ENCODE data around the gene CXCL8. TPM values are rescaled to one million over a fixed set of nuclear protein-coding genes. Genes with fewer than 3 reads are reported as not detected.
"Not testable (repeated sequence)": the region's sequence is repeated elsewhere in the genome, so short reads cannot be mapped to it uniquely, and the experiment has no call there.

Gene CXCL8
- total RNA-seq, 1 experiment from 2014 or later, result 4.5 TPM

DNA sequence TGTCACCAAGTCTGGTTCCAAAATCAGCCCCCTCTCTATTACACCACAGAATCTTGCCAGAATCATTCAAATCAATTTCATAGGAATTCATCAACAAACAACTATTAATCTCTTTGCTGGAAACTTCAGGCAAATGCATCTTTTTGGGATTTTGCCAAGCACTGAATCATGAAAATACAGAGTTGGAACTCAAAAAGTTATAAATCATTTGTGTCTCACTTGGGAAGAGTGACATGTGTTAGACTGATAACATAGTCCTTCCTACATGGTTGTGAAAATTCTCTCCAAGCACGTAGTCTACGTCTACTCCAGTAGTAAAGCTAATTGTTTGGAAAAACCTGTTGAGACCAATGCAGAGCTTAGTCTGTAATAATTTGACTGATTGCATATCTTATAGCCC, 19.0 kb downstream of the CXCL8 start:
- no peaks in the 10 kb centered on the region for H3K27me3 ChIP-seq
- DNase-seq, result no peak
- H3K36me3 ChIP-seq, result no peaks in the 10 kb centered on the region
- no peaks in the 10 kb centered on the region for H3K9me3 ChIP-seq
- H3K4me3 ChIP-seq, result no peak overlapping the region

GRCh38 chr4:73761856-73762255, 21.5 kb downstream of the CXCL8 start:
- DNase-seq, result no peak
- no peaks in the 10 kb centered on the region for H3K27me3 ChIP-seq
- H3K36me3 ChIP-seq, result no peaks in the 10 kb centered on the region
- no peaks in the 10 kb centered on the region; the same call in 1 of the 2 replicates for H3K9me3 ChIP-seq
- no peak overlapping the region for H3K4me3 ChIP-seq

DNA sequence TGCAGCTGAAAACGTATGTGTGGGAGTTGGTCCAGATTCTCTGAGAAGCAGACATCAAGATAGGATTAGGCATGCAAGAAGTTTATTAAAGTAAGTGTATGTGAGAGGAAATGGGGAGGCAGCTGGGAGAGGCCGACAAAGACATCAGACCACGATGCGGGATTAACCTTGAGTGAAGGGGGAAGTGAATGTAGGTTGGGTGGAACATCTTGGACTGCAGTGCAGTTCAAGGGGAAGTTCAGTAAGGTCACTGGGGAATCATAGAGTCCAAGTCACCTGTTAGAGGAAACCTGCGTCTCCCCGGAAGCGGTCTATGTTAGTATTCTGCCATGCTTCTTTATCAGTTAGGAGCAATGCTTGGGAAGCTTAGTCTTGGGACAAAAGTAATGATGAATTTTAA, 22.0 kb downstream of the CXCL8 start:
- no peak for DNase-seq
- no peak overlapping the region for H3K4me3 ChIP-seq

DNA sequence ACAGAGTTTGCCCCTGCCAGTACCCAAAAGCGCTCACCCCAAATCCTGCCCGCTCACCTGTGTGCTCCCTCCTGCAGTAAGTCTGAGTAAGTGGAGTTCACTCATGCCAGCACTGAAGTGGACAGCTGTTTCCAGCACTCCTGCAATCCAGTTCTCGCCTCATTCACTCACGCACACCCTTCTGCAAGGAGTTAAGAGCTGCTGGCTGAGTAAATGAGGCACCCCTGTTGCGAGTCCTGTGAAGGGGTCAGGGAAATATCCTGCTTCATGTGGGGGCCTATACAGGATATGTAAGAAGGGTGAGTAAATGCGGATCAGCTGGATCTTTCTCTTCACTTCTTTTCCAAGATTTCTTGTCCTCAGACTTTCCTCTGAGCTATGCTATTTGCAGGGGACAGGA, 23.5 kb downstream of the CXCL8 start:
- Histone ChIP-seq H3K36me3 (no peaks in the 10 kb centered on the region), H3K4me3 (no peak overlapping the region), H3K27me3 (no peaks in the 10 kb centered on the region), H3K9me3 (no peaks in the 10 kb centered on the region; the same call in 1 of the 2 replicates)
- no peak for DNase-seq

More for the DNA sequence above, 22.0 kb downstream of the CXCL8 start:
- H3K36me3 ChIP-seq, result no peaks in the 10 kb centered on the region
- H3K27me3 ChIP-seq, result no peaks in the 10 kb centered on the region
- no peaks in the 10 kb centered on the region; the same call in 1 of the 2 replicates for H3K9me3 ChIP-seq

DNA sequence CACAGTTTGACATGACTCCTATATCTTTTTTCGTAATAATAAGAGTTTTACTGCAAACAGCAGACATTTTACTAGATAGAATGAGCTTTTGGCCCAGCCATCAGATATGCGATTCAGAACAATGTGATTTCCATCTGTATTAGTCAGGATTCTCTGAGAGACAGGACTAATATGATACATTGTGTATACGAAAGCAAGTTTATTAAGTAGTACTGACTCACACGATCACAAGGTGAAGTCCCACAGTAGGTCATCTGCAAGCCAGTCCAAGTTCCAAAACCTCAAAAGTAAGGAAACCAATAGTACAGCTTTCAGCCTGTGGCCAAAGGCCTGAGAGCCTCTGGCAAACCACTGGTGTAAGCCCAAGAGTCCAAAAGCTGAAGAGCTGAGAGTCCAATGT, 24.1 kb downstream of the CXCL8 start:
- Histone ChIP-seq H3K27me3 (no peaks in the 10 kb centered on the region), H3K9me3 (no peaks in the 10 kb centered on the region; the same call in 1 of the 2 replicates), H3K36me3 (no peaks in the 10 kb centered on the region), H3K4me3 (no peak overlapping the region)
- DNase-seq, result peak; percentile 34

DNA sequence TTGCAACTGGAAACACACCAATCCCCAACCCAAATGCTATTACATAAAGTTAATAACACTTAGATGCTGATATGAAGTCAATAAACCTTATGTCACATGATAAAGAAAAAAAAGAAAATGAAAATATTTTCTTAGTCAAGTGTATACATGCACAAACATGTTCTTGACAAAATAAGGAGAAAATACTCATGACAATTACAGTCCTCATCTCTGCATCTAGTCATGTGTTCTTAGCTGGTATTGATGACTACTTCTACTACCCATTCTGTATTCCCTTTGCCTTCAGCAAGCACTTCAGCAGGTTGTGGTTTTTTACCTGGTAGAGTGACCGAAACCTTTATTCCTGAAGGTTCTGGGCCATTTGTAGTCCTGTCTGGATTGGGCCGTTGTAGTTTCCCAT, 24.9 kb downstream of the CXCL8 start:
- DNase-seq, result no peak
- Histone ChIP-seq H3K9me3 (no peaks in the 10 kb centered on the region; the same call in 1 of the 2 replicates), H3K4me3 (no peak overlapping the region), H3K36me3 (no peaks in the 10 kb centered on the region), H3K27me3 (no peaks in the 10 kb centered on the region)

DNA sequence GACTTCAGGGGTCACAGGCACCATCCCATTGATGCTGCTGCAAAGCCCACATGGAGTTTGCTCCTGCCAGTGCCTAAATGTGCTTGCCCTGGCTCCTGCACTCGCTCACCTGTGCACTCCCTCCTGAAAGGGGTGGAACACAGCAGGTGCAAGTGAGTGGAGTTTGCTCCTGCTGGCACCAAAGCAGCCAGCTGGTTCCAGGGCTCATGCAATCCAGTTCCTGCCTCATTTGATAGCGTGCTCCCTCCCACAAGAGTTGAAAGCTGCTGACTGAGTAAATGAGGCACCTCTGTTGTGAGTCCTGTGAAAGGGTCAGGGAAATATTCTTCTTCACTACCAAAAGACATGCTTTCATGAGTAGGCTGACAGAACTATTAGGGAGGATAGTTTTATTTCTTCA, 30.5 kb downstream of the CXCL8 start:
- H3K4me3 ChIP-seq, result no peak overlapping the region
- DNase-seq, result no peak
- no peaks in the 10 kb centered on the region for H3K27me3 ChIP-seq
- H3K36me3 ChIP-seq, result no peaks in the 10 kb centered on the region
- H3K9me3 ChIP-seq, result no peaks in the 10 kb centered on the region; the same call in 1 of the 2 replicates

DNA sequence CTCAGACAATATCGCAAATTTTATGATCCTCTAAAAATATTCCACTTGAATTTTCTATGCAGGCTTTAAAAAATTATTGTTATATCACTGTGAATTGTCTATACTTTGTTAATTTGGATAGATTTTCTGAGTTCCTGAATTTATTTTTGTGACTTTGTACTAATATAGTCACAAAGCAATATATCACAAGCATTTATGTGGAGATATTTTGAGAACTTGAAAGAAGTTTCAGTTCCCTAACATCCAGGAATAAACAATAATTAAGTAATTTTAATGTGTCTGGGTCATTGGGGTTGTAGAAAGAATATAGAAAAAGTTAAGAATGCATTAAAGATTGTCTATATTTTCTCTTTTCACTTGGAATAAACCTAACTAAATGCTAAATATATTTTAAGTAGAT, 32.0 kb downstream of the CXCL8 start:
- H3K36me3 ChIP-seq, result no peaks in the 10 kb centered on the region
- H3K27me3 ChIP-seq, result no peaks in the 10 kb centered on the region
- no peak for DNase-seq
- no peaks in the 10 kb centered on the region for H3K9me3 ChIP-seq
- no peak overlapping the region for H3K4me3 ChIP-seq

DNA sequence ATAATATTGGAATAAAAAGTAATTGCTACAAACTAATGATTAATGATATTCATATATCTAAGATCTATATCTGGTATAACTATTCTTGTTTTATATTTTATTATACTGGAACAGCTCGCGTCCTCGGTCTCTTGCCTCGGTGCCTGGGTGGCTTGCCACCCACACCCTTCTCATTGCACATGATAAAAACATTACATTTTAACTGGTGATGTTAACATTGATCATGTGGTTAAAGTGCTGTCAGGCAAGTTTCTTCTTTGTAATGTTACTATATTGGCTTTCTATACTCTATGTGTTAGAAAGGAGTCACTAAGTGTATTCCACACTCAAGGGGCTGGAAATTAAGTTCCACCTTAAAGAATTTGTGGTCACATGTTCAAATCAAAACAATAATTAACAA, 34.0 kb downstream of the CXCL8 start:
- DNase-seq, H3K27me3 ChIP-seq, H3K36me3 ChIP-seq, H3K9me3 ChIP-seq, H3K4me3 ChIP-seq: not testable (repeated sequence)

GRCh38 chr4:73776321-73776729, 36.0 kb downstream of the CXCL8 start:
- Histone ChIP-seq H3K36me3 (no peaks in the 10 kb centered on the region), H3K27me3 (no peaks in the 10 kb centered on the region), H3K9me3 (no peaks in the 10 kb centered on the region), H3K4me3 (no peak overlapping the region)
- DNase-seq, result peak; percentile 14

GRCh38 chr4:73777612-73778011, 37.2 kb downstream of the CXCL8 start:
- Histone ChIP-seq H3K4me3 (no peak overlapping the region), H3K36me3 (no peaks in the 10 kb centered on the region), H3K9me3 (no peaks in the 10 kb centered on the region), H3K27me3 (no peaks in the 10 kb centered on the region)
- DNase-seq, result peak; percentile 19

- Histone ChIP-seq H3K36me3 (no peaks in the 10 kb centered on the region), H3K9me3 (no peaks in the 10 kb centered on the region), H3K4me3 (no peak overlapping the region), H3K27me3 (no peaks in the 10 kb centered on the region)
- DNase-seq, result no peak
These were observed 39.9 kb downstream of the CXCL8 start for GRCh38 chr4:73780243-73780642.

DNA sequence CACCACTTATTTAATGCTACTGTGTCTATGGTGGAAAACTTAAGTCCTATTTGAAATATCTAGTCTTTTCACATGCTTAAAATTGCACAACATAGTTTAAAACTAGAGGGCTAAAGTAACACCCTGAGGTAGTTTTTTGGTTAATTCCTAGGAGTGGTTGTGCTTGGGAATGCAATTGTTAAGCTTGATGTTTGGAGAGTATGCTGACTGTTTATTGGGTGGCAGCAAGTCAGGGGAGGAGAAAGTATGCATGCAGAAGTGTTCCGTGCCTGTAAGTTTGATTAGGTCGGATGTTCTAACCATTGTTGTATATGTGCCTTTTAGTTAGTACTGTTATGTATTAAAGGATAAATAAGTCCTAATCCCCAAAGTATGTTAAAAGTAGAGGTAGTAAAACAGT, 40.5 kb downstream of the CXCL8 start:
- Histone ChIP-seq H3K36me3 (no peaks in the 10 kb centered on the region), H3K9me3 (no peaks in the 10 kb centered on the region), H3K27me3 (no peaks in the 10 kb centered on the region), H3K4me3 (no peak overlapping the region)
- no peak for DNase-seq

DNA sequence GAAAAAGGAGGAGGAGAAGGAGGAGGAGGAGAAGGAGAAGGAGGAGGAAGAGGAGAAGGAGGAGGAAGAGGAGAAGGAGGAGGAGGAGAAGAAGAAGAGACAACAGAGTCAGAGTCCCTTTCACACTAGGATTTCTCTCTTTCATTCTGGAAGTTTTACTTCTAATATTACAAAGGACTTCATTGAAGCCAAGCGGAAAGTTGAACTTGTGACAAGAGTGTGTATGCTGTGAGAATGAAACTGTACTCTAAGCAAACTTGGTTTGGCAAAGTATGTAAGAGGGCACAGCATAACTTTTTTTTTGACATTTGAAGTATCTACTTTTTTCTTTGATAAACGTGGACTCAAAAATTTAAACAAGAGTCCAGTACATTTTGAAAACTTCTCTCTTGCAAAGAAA, 48.0 kb downstream of the CXCL8 start:
- DNase-seq, result no peak
- Histone ChIP-seq H3K4me3 (no peak overlapping the region), H3K27me3 (no peaks in the 10 kb centered on the region)

More for the DNA sequence above, 48.0 kb downstream of the CXCL8 start:
- peaks cover 3% of the 10 kb centered on the region; the same call in 1 of the 2 replicates for H3K9me3 ChIP-seq
- H3K36me3 ChIP-seq, result no peaks in the 10 kb centered on the region

Other genes with a start within 250 kb of the CXCL8 start
- not detected in 2 replicates for gene RASSF6, start 120.1 kb upstream of the CXCL8 start, total RNA-seq (2014; rRNA removed; shearing (Covaris generic); ENCODE audit: low replicate concordance)
- 1.5 and 7.6 TPM in 2 replicates for gene CXCL6, start 96.1 kb downstream of the CXCL8 start, total RNA-seq (2014; rRNA removed; shearing (Covaris generic); ENCODE audit: low replicate concordance)
- not detected in 2 replicates for gene PF4V1, start 112.7 kb downstream of the CXCL8 start, total RNA-seq (2014; rRNA removed; shearing (Covaris generic); ENCODE audit: low replicate concordance)
- 0.20 and 2.5 TPM in 2 replicates for gene CXCL1, start 128.8 kb downstream of the CXCL8 start, total RNA-seq (2014; rRNA removed; shearing (Covaris generic); ENCODE audit: low replicate concordance)
- 1.1 TPM in 1 of 2 replicates, not detected in the other for gene PF4, start 241.5 kb downstream of the CXCL8 start, total RNA-seq (2014; rRNA removed; shearing (Covaris generic); ENCODE audit: low replicate concordance)
- gene PPBP, start 247.6 kb downstream of the CXCL8 start, total RNA-seq (2014; rRNA removed; shearing (Covaris generic); ENCODE audit: low replicate concordance), result not detected in 2 replicates